Progenitor cell of endocrine pancreas (in vitro differentiated cells): ENCODE measurements around the gene BNIP2. TPM values are rescaled to one million over a fixed set of nuclear protein-coding genes. Genes with fewer than 3 reads are reported as not detected.
"Not testable (repeated sequence)": the region's sequence is repeated elsewhere in the genome, so short reads cannot be mapped to it uniquely, and the experiment has no call there.

Experiments
- DNase-seq: peaks from one replicate; pipeline ENCODE4 v3.0.0; 2021; ENCODE audit warnings: low spot score; ENCODE audit not compliant: unreplicated experiment
- H3K27ac Mint-ChIP-seq: 2 replicates; pipeline ENCODE4 v1.8.0; 2021; ENCODE audit warnings: mild to moderate bottlenecking, moderate library complexity, mixed read lengths
- H3K27me3 Mint-ChIP-seq: 2 replicates; pipeline ENCODE4 v1.8.0; 2021; ENCODE audit warnings: mixed read lengths
- H3K36me3 Mint-ChIP-seq: 2 replicates; pipeline ENCODE4 v1.8.0; 2022; ENCODE audit warnings: mixed read lengths; ENCODE audit not compliant: insufficient read depth
- H3K4me1 Mint-ChIP-seq: 2 replicates; pipeline ENCODE4 v1.8.0; 2021; ENCODE audit warnings: low read depth, mixed read lengths
- H3K4me3 Mint-ChIP-seq: 2 replicates; pipeline ENCODE4 v1.8.0; 2021; ENCODE audit warnings: low read depth, mild to moderate bottlenecking, moderate library complexity, mixed read lengths
- H3K9me3 Mint-ChIP-seq: 2 replicates; pipeline ENCODE4 v1.8.0; 2021; ENCODE audit warnings: low read depth, mixed read lengths
- total RNA-seq: library from RNA; stranded (reverse); gene quantifications from 2 replicates; pipeline ENCODE4 v1.2.1, GENCODE V29; 2021
- TF ChIP-seq, protein P1 (sequence below): fragments of 200-600 bp; sonication (generic); IDR thresholded peaks from one replicate; pipeline ENCODE4 v1.5.0; 2021; ENCODE audit warnings: antibody characterized with exemption, mild to moderate bottlenecking; ENCODE audit not compliant: unreplicated experiment

The BNIP2 gene
- total RNA-seq, 1 donor from 2014 or later: 58.2 TPM

DNA sequence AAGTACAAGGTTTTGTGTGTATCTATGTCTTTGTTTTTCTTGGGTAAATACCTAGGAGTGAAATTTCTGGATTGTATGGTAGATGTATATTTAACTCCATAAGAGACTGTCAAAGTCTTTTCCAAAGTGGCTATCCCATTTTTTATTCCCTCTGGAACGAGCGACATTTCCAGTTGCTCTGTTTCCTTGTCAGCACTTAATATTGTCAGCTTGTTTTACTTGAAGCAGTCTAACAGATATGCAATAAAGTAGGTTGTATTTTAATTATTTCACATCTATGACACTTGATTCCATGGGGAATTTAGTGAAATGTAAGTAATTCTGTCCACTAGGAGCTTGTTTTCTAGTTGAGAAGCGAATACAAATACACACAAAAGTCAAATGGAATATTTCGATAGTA is 18.5 kb upstream of the BNIP2 start:
- no peaks in the 10 kb centered on the region for H3K27me3 Mint-ChIP-seq
- no peaks in the 10 kb centered on the region for H3K36me3 Mint-ChIP-seq
- H3K9me3 Mint-ChIP-seq: peaks cover 4% of the 10 kb centered on the region
- DNase-seq: no peak
- no peak overlapping the region for H3K4me3 Mint-ChIP-seq
- H3K27ac Mint-ChIP-seq: no peak overlapping the region
- TF ChIP-seq, protein P1, sequence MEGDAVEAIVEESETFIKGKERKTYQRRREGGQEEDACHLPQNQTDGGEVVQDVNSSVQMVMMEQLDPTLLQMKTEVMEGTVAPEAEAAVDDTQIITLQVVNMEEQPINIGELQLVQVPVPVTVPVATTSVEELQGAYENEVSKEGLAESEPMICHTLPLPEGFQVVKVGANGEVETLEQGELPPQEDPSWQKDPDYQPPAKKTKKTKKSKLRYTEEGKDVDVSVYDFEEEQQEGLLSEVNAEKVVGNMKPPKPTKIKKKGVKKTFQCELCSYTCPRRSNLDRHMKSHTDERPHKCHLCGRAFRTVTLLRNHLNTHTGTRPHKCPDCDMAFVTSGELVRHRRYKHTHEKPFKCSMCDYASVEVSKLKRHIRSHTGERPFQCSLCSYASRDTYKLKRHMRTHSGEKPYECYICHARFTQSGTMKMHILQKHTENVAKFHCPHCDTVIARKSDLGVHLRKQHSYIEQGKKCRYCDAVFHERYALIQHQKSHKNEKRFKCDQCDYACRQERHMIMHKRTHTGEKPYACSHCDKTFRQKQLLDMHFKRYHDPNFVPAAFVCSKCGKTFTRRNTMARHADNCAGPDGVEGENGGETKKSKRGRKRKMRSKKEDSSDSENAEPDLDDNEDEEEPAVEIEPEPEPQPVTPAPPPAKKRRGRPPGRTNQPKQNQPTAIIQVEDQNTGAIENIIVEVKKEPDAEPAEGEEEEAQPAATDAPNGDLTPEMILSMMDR: no peak
- H3K4me1 Mint-ChIP-seq: peaks cover 17% of the 10 kb centered on the region

DNA sequence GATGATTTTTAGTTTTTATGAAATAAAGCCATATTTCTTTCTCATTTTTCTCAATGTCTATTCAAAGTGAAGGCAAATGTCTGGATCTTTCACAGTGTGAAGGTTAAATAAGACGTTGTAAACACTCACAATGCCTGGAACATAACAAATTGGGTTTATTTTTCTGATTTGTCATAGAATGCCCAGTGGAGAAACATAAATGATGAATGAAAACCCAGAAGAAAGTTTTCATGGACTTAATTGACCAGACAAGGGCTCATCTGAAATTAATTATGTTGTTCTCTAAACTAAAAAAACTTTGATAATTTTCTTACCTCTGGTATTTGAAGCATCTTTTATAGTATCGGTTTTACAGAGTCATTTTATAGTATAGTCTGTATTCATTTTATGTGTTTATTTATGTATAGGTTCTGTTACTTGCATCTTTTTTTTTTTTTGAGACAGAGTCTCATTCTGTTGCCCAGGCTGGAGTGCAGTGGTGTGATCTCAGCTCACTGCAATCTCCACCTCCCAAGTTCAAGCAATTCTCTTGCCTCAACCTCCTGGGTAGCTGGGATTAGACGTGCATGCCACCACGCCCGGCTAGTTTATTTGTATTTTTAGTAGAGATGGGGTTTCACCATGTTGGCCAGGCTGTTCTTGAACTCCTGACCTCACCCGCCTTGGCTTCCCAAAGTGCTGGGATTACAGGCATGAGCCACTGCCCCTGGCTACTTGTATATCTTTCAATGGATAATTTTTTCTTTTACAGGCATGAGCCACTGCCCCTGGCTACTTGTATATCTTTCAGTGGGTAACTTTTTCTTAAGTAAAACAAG is 15.1 kb upstream of the BNIP2 start:
- H3K27ac Mint-ChIP-seq: no peak overlapping the region
- TF ChIP-seq, protein P1: no peak
- peaks cover 4% of the 10 kb centered on the region for H3K9me3 Mint-ChIP-seq
- H3K36me3 Mint-ChIP-seq: no peaks in the 10 kb centered on the region
- DNase-seq: no peak
- H3K27me3 Mint-ChIP-seq: peaks cover 4% of the 10 kb centered on the region
- peaks cover 12% of the 10 kb centered on the region for H3K4me1 Mint-ChIP-seq
- H3K4me3 Mint-ChIP-seq: no peak overlapping the region

DNA sequence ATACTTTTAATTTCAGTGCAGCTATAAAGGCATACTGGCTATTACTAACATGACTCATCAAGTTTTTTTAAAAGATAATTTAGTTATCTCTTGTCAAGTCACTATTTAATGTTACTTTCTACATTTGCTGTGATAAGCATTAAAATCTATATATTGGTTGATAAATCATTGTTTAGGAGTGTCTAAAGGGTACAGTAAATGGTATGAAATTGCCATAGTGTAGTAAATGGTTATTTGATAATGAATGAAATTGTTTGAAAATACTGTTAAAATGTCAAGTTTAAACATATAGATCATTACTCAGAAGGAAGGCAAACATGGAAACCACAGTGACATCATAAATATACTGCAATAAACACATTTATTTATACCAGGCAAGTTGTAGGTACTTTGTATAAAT is 13.2 kb upstream of the BNIP2 start:
- H3K4me3 Mint-ChIP-seq: no peak overlapping the region
- TF ChIP-seq, protein P1: no peak
- H3K36me3 Mint-ChIP-seq: no peaks in the 10 kb centered on the region
- H3K27me3 Mint-ChIP-seq: peaks cover 4% of the 10 kb centered on the region
- H3K9me3 Mint-ChIP-seq: peaks cover 3% of the 10 kb centered on the region
- DNase-seq: no peak
- H3K27ac Mint-ChIP-seq: no peak overlapping the region
- H3K4me1 Mint-ChIP-seq: peaks cover 12% of the 10 kb centered on the region

DNA sequence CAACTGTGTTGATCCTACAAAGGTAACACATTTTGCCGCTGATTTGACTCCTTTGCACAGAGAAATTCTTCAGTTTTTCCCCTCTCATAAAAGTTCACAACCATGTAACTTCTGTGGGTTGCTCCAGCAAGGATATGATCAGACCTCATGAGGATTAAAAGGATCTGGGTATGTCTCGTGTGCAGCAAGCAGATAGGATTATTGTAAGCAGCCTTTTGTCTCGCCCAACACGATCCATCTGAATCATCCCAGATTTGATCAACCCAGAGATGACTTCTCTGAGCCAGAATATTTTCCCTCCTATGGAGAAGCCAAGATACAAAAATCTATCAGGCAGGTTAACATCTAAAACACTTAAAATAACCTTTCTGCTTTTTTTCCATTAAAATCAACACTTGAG is 12.8 kb upstream of the BNIP2 start:
- Mint-ChIP-seq H3K4me3 (no peak overlapping the region), H3K27ac (no peak overlapping the region), H3K27me3 (peaks cover 4% of the 10 kb centered on the region), H3K9me3 (no peaks in the 10 kb centered on the region), H3K36me3 (no peaks in the 10 kb centered on the region), H3K4me1 (peaks cover 12% of the 10 kb centered on the region)
- no peak for DNase-seq
- TF ChIP-seq, protein P1: no peak

DNA sequence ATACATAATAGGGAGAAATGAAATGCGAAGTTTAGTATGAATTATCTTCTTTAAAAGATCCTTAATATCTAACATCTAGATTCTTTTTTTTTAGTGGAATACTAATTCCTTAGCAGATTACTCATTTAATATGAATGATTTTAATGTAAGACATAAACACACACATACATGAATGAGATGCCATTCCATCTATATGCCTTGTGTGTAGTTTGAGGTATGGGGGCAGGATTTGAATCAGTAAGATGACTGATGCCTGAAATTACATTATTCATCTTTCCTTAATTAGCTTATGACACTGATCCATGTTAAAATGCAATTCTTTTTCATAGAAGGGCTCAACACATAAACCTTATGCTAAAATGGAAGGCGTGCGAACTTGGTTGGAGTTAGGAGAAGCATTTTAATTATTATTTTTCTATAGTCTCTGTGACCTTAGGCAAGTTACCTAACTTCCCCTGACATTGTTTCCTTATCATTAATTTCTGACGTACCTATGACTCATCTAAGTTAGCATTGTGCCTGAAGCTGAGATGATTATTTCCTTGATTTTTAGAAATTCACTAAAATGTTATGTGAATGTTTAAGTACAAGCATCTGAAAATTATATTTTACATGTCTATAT is 10.8 kb upstream of the BNIP2 start:
- Mint-ChIP-seq H3K27ac (no peak overlapping the region), H3K36me3 (no peaks in the 10 kb centered on the region), H3K4me1 (peaks cover 16% of the 10 kb centered on the region), H3K9me3 (no peaks in the 10 kb centered on the region), H3K27me3 (peaks cover 4% of the 10 kb centered on the region), H3K4me3 (no peak overlapping the region)
- DNase-seq: no peak
- TF ChIP-seq, protein P1: no peak

DNA sequence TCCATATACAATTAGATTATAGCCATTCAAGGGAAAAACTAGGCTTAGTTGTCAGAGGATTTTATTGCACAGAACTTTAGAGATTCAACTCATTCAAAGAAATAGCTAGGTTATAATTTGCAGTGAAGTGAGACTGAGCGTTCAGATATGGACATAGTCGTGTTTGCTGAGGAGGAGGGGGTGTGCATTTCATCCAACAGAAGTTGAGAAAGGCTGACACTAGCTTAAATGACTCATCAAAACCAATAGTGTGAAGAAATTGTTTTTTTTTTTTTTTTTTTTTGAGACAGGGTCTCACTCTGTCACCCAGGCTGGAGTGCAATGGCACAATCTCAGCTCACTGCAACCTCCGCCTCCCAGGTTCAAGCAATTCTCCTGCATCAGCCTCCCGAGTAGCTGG is 8.9 kb upstream of the BNIP2 start:
- not testable (repeated sequence) for H3K4me3 Mint-ChIP-seq, H3K27me3 Mint-ChIP-seq, DNase-seq, H3K36me3 Mint-ChIP-seq, H3K9me3 Mint-ChIP-seq, H3K27ac Mint-ChIP-seq
- H3K4me1 Mint-ChIP-seq: peaks cover 16% of the 10 kb centered on the region
